Medulla oblongata (tissue), 1 donor: ENCODE data around the gene UGCG.
"Not testable (repeated sequence)": the region's sequence is repeated elsewhere in the genome, so short reads cannot be mapped to it uniquely, and the experiment has no call there.

Experiments
- DNase-seq: peaks from one replicate; pipeline ENCODE4 v3.0.0-alpha.2; 2015; ENCODE audit errors: extremely low spot score

UGCG gene

DNA sequence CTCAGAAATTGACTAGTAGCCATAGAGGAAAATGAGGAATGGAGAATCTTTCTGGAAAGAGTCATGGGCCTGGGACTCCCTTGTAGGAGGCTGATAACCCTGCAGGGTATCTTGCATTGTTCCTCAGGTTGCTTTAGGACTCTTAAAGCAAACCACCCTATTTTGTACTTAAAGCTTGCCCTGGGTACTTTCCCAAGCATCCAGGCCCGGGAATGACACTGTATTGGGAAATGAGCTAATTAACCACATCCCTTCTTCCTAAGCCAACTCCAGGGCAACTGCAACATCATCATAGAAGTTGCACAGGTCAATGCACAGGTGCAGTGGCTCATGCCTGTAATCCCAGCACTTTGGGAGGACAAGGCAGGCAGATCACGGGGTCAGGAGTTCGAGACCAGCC lies 55.9 kb downstream of the UGCG start:
- DNase-seq: no peak

DNA sequence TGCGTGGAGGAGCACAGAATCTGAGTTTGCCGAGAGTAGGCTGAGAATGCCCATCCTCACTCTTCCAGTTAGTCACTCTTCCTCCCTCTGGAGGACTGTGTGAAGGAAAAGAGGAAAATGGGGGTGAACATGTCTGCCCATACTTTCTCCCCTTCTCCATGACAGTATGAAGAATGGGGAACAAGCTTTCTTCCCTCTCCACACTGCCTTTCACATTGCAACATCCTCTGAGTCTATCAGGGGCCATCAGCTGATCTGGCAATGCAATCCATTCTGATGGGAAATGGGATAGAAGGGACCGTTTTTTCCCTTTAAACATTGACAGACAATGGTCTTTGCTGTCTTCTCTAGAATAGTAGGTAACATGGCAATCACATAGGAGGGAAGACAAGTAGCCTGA lies 56.8 kb downstream of the UGCG start:
- peak; percentile 40 for DNase-seq

DNA sequence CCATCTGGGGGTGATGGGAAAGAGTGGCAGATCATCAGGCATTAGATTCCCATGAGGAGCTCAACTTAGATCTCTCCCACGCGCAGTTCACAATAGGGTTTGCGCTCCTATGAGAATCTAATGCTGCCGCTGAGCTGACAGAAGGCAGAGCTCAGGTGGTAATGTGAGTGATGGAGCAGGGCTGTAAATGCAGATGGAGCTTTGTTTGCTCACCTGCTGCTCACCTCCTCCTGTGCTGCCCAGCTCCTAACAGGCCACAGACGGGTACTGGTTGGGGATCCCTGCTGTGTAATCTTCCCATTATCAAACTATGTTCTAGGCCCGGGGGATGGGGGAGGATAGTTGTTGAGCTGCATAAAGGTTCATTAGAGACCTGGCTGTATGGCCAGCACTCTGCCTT lies 58.4 kb downstream of the UGCG start:
- DNase-seq: no peak

DNA sequence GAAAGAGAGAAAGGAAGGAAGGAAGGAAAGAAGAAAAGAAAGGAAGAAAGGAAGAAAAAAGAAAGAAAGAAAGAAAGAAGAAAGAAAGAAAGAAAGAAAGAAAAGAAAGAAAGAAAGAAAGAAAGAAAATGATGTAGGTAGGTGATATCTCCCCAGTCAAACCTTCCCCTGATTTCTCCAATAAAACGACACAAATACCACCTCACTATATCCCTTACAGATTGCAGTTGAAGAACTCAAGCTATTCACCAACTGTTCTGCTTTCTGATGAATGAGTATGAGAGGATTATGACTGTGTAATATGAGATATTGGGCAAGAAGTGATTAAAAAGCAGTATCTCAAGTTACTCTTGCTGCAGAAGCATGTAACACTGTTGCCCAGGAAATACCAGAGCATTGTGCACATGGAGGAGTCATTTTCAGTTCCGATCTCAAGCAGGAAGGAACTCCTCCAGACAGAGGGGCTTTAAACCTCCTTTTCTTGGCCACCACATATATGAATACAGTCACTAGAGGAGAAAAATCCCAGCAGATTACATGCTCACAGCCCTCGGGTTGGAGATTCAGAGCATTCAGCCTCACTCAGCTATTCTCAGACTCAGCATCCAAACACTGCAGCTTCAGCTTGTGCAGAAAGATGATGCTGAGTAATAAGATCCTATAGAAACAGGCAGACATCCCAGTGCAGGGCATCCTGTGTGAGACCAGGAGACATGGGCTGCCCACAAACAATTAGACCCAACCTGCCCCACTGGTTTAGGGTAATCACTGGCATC lies 61.4 kb downstream of the UGCG start:
- peak; percentile 37 for DNase-seq

DNA sequence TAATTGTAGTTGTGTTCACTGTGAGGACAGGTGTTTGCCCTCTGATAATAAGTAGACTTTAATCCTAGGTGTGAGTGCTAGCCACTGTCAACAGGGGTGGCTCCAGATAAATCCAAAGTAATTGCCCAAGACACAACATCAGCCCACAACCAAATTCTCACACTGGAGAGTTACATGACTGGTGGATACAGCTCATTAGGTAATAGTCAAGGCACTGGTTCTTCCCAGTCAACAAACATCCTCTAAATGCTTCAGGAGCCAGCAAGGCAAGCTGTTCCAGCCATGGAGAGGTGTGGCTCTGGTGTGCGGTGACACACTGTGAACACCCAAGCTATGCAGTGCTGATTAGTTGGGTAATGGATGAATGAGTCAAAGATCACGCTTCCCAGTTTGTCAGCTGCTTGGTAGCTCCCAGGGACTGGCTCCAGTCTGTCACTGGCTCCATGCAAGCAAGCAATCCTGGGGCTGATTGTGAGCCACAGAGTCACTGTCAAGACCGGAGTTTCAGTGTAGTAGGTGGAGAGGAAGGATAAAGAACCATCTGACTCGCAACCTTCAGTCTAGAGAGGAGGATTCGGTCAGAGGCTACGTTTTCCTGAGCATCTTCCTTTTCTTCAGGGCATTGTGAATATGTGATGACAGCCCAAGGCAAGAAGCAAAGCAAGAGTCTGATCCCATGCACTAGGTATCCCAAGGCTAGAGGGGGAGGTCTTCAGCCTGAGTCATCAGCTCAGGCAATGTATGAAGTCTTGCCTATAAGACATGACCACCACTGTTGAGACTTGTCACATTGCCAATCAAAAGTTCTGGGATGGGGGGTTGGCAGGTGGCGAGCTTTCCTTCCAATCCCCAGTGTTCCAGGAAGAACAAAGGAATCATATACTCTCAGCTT lies 63.1 kb downstream of the UGCG start:
- no peak for DNase-seq

DNA sequence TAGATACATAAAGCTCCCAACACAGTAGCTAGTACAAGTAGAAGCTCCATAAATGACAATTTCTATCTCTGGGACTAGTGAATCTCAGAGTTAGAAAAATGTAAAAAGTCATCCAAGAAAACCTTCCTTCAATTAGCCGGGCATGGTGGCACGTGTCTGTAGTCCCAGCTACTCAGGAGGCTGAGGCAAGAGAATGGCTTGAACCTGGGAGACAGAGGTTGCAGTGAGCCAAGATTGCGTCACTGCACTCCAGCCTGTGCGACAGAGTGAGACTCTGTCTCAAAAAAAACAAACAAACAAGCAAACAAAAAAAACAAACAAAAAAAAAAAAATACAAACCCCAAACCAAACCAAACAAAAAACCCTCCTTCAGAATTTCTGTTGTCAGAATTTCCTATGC lies 63.9 kb downstream of the UGCG start:
- not testable (repeated sequence) for DNase-seq

DNA sequence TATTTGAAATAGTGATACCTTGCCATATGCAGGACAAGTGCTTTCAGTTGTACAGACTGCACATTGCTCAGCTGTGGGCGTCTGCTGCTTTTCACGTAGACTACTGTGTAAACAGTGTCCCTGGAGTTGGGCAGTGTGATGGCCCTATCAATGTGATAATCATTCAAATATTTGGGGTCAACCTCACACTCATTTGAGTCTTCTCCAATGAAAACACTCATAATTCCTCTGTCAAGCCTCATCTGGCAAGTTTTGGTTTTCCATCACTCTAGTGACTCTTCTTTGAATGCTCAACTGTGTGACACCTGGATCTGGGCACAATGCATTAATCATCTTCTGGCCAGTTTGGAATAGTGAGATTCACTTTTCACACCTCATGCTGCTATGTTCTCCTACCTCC lies 64.4 kb downstream of the UGCG start:
- DNase-seq: no peak

DNA sequence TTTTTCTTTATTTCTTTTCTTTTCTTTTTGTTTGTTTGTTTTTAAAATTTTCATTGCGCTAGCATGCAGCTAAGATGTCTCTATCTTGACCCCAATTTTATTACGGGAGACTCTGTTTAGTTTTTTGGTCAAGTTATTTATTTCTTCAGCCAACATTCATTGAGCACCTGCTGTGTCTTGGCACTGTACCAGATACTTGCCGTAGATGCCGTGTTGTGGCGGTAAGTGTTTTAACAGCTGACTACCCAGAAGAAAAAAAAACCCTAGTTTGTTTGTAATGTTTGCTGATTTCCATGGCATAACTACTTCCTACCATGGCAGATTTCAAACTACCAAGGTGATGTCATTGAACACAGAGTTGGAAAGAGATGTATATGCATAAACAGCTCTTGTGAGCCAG lies 65.0 kb downstream of the UGCG start:
- DNase-seq: no peak

DNA sequence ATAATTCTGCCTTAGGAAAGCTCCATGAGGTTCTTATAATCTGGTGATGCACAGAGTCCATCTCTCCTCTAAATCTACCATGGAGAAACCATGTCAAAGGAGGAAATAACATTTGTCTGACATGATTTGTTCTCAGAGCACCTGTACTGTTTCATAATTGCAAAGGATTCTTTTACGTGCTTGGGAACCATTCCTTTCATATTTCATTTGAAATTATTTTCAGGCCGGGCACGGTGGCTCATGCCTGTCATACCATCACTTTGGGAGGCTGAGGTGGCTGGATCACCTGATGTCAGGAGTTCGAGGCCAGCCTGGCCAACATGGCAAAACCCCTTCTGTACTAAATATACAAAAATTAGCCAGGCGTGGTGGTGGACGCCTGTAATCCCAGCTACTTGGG lies 65.4 kb downstream of the UGCG start:
- DNase-seq: no peak

DNA sequence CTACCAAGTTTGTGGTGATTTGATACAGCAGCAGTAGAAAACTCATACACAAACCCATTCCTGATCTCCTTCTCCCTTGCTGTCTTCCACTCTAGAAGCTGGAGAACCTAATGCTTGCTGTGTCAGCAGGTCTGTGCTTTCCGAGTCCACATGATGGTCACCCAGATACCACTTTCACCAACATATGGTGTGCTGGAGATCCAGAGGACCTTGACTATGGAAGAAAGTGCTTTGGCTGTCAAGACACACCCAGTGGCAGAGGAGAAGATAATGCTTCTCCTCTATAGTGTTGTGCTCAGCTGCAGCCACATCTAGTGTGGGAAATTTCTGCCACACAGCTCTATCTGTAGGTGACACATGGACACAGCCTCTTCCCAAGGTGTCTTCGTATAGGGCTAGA lies 67.4 kb downstream of the UGCG start:
- no peak for DNase-seq

DNA sequence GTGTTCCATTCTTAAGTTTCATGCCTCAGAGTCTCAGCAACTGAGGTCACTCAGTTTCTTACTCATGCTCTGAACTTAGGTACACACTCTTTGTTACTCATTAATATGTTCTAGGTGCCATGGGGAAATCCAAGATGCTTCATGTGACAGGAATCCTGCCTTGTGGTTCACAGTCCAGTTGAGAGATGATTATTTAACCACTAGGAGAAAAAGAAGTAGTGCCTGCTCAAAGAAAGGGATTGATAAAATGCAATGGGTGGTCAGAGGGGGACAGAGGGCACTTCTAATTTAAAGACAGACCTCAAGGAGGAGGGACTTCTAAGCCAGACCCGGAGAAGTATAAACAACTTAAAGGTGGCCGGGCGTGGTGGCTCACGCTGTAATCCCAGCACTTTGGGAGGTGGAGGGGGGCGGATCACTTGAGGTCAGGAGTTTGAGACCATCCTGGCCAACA lies 69.0 kb downstream of the UGCG start:
- DNase-seq: no peak

DNA sequence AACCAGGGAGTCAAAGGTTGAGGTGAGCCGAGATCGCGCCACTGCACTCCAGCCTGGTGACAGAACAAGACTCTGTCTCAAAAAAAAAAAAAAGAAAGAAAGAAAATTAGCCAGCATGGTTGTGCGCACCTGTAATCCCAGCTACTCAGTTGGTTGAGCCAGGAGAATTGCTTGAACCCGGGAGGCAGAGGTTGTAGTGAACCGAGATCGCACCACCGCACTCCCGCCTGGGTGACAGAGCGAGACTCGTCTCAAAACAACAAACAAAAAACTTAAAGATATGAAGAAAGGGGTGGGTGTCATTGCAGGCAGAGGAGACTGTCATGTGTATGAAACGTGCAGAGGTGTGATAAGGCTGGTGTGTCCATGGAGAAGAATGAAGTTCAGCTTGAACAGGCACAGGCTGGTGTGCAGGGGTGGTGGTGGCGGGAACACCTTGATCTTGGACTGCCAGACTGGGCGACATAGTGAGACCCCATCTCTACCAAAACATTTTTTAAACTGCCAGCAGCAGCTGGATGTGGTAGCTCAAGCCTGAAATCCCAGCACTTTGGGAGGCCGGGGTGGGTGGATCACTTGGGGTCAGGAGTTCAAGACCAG lies 69.6 kb downstream of the UGCG start:
- no peak for DNase-seq

DNA sequence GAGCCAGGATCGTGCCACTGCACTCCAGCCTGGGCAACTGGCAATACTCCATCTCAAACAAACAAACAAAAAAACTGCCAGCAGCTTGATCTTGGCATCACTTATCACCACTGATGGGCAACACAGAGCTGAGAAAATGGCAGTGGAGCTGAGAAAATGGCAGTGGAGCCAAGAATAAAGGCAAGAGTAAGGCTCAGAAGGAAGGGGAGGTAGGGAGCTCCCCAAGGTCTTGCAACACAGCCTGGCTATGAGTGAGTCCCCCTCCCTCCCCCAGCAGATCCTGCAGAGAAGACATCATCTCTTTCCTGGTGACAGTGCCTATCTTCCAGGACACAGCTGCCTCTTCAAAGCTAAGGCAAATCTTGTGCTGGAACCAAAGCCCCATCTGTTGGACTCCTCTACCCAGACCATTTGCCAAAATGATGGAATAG lies 70.3 kb downstream of the UGCG start:
- no peak for DNase-seq

DNA sequence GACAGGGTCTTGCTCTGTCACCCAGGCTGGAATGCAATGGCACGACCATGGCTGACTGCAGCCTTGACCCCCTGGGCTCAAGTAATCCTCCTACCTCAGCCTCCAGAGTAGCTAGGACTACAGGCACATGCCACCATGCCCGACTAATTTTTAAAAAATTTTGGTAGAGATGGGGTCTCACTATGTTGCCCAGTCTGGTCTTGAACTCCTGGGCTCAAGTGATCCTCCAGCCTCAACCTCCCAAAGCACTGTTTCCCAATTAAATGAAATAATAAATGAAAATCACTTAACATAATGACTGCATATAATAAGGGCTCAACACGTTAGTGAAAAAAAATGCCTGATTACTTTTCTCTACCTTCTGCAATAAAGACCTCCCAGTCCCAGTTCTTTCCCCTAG lies 71.0 kb downstream of the UGCG start:
- no peak for DNase-seq

DNA sequence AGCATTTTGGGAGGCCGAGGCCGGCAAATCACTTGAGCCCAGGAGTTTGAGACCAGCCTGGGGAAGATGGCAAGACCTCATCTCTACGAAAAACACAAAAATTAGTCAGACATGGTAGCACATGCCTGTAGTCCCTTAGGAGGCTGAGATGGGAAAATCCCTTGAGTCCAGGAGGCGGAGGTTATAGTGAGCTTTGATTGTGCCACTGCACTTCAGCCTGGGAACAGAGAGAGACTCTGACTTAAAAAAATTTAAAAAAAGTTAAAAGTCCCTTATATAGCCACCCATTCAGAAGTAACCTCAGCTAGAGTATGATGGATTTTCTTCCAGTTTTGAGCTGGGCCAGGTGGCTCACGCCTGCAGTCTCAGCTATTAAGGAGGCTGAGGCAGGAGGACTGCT lies 72.4 kb downstream of the UGCG start:
- no peak for DNase-seq

DNA sequence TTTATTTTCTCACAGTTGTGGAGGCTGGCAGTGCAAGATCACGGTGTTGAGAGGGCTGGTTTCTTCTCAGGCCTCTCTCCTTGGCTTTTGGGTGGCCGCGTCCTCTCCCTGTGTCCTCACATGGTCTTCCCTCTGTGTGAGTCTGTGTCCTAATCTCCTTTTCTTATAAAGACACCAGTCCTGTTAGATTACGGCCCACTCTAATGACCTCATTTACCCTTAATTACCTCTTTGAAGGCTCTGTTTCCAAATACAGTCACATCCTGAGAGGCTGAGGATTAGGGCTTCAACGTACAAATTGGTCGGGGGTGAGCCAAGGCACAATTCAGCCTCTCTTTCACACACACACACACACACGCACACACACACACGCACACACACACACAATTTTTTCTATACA lies 73.0 kb downstream of the UGCG start:
- no peak for DNase-seq

DNA sequence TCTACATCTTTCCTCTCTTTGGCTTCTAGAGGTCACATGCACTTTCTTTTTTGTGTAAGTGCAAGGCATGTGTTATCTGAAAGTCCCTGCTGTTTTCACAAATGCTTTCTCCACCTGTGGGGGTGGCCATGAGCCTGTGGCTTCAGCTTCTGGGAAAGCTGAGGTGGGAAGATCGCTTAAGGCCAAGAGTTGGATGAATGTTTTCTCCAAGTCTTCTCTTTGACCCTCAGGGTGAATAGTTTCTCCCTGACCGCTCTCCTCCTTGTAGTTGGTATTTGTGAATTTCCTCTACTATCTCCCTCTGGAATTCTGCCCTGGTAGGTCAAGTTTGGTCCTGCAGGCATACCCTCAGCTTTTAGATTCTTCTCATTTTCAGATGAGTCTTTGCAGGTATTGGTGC lies 74.2 kb downstream of the UGCG start:
- DNase-seq: no peak

DNA sequence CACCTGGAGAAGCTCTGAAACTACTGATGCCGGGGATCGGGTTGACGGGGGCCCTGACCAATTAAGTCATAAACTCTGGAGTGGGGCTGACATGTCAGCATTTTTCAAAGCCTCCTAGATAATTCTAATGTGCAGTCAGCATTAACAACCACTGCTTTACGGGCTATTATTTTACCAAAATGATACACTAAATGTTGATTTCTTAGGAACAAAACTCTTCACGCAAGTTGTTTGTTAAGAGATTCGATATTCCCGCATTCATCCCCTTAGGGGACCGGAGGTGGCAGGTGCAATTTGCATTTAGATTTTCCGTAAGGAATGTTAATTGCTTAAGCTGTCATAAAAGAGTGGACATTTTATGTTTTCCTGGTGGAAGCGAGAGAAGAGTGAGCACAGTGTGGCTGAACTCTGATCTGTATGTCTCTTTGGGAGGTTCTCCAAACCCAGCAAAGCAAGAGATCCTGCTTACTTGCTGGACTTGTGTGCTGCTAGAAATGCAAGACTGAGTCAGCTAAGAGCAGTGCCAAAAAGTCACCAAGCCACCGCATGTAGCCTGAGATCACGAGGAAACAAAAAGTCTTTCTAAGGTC lies 77.6 kb downstream of the UGCG start:
- no peak for DNase-seq

DNA sequence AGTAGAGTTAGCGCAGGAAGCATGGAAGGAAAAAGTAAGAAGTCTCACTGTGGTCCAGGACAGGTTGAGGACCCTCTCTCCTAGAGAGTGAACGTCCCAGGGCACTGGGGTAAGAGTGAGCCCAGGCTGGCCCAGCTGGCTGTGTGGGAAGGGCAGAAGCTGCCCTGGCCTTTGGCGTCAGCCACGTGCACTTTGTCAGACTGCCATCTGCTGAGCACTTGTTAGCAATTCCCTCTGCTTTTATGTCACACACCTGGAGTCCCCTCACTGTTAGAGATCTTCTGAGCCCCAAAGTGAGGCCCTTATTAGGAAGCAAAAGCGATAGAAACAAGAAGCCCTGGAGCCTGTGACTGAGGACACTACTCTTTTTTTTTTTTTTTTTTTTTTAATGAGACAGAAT lies 79.1 kb downstream of the UGCG start:
- no peak for DNase-seq

DNA sequence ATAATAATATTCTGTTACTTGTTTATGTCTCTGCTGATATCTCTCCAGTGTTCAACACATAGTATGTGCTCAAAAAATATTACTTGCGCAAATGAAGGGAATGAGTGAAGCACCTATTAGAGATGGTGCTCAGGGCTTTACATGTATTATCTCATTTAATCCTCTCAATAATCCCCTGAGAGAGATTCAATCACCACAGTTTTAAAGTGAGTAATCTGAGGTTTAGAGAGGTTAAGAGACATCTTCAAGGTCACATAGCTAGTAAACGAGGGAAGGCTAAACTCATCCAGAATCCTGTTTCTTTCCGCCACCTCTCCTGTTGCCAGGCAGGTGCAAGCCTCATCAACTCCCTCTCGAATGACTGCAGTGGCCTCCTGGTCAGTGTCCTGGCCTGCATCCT lies 82.0 kb downstream of the UGCG start:
- DNase-seq: no peak

DNA sequence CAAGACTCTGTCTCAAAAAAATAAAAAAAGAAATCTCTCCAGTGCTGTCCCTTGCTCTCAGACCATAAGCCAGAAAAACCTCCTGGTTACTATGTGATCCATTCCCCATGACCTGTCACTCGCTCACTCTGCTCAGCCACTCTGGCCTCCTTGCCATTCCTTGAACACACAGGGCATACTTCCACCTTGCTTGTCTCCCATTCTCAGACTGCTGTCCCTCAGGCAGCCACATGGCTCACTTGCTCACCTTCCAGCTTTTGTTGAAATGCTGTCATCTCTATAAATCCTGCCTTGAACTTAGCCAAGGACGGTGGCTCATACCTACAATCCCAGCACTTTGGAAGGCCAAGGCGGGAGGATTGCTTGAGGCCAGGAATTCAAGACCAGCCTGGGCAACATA lies 82.9 kb downstream of the UGCG start:
- DNase-seq: no peak

DNA sequence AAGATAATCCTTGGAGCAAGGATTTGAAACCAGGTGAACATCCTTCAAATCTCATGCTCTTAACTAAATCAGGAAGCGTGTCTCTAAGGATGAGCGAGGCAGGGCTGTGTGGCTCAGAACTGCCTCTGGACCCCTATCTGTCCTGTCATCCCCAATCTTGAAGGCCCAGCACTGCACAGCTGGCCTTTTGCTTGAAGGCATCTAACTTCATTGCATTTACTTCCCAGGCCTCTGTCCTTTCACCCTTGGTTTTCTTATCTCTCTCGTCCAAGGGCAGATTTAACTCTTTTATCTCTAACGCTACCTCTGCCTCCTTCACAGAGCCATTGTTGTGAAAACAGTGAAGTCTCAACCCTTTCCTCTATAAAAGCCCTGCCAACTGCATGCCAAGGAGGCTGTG lies 83.8 kb downstream of the UGCG start:
- no peak for DNase-seq
